ENCODE results near the gene GPD2.

Gene GPD2

DNA sequence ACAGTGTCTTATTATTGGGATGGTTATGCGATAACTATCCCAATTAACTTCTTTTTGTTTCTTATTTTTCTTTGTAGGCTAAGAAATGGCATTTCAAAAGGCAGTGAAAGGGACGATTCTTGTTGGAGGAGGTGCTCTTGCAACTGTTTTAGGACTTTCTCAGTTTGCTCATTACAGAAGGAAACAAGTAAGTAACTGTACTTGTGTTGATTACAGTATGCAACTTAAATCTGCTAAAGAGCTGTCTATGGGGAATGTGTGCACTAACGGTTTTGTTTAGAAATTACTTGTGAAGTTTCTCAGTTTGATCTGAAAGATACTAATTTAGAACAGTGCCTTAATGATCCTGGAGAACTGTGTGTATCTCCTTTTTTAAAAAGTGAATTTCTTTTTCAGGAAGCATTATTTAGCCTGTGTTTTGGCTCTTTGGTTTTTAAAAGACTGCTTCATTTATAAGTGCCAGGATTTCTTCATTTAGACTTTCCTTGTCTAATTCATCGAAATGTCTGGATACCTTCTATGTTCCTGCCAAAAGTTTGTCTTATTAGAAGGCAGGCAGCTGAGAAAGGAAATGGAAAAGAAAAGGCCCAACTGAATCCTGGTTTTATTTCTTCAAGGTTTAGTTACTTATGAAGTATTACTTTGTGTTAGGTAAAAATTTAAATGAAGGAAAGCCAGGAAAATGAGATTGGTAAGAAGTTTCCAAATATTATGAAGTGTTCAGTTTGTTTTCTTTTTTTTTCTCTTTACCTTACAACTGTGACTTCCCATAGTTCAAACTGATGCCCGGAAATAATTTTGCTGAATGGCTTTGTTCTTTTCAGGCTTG, 40.1 kb downstream of the GPD2 start:
- no peak; the same call in 2 of the 3 replicates for ATAC-seq
- TF ChIP-seq, protein P1, sequence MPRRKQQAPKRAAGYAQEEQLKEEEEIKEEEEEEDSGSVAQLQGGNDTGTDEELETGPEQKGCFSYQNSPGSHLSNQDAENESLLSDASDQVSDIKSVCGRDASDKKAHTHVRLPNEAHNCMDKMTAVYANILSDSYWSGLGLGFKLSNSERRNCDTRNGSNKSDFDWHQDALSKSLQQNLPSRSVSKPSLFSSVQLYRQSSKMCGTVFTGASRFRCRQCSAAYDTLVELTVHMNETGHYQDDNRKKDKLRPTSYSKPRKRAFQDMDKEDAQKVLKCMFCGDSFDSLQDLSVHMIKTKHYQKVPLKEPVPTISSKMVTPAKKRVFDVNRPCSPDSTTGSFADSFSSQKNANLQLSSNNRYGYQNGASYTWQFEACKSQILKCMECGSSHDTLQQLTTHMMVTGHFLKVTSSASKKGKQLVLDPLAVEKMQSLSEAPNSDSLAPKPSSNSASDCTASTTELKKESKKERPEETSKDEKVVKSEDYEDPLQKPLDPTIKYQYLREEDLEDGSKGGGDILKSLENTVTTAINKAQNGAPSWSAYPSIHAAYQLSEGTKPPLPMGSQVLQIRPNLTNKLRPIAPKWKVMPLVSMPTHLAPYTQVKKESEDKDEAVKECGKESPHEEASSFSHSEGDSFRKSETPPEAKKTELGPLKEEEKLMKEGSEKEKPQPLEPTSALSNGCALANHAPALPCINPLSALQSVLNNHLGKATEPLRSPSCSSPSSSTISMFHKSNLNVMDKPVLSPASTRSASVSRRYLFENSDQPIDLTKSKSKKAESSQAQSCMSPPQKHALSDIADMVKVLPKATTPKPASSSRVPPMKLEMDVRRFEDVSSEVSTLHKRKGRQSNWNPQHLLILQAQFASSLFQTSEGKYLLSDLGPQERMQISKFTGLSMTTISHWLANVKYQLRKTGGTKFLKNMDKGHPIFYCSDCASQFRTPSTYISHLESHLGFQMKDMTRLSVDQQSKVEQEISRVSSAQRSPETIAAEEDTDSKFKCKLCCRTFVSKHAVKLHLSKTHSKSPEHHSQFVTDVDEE (CRISPR knock-in tag; IDR thresholded peaks at IDR 0.05), result no peak
- TF ChIP-seq ZFP3 (CRISPR knock-in tag; IDR thresholded peaks at IDR 0.05), result no peak
- no peak for TF ChIP-seq CSDC2 (CRISPR knock-in tag; IDR thresholded peaks at IDR 0.05)
- no peak for TF ChIP-seq SNAI2 (CRISPR knock-in tag; IDR thresholded peaks at IDR 0.05)
- TF ChIP-seq, protein P2, sequence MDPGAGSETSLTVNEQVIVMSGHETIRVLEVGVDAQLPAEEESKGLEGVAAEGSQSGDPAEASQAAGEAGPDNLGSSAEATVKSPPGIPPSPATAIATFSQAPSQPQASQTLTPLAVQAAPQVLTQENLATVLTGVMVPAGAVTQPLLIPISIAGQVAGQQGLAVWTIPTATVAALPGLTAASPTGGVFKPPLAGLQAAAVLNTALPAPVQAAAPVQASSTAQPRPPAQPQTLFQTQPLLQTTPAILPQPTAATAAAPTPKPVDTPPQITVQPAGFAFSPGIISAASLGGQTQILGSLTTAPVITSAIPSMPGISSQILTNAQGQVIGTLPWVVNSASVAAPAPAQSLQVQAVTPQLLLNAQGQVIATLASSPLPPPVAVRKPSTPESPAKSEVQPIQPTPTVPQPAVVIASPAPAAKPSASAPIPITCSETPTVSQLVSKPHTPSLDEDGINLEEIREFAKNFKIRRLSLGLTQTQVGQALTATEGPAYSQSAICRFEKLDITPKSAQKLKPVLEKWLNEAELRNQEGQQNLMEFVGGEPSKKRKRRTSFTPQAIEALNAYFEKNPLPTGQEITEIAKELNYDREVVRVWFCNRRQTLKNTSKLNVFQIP (CRISPR knock-in tag; IDR thresholded peaks at IDR 0.05; ENCODE audit: borderline replicate concordance, low read depth), result no peak
- TF ChIP-seq ESRRG (CRISPR knock-in tag; IDR thresholded peaks at IDR 0.05), result no peak
- TF ChIP-seq ZNF565 (CRISPR knock-in tag; conservative IDR thresholded peaks at IDR 0.05; ENCODE audit: low read depth), result no peak
- TF ChIP-seq, protein P3, sequence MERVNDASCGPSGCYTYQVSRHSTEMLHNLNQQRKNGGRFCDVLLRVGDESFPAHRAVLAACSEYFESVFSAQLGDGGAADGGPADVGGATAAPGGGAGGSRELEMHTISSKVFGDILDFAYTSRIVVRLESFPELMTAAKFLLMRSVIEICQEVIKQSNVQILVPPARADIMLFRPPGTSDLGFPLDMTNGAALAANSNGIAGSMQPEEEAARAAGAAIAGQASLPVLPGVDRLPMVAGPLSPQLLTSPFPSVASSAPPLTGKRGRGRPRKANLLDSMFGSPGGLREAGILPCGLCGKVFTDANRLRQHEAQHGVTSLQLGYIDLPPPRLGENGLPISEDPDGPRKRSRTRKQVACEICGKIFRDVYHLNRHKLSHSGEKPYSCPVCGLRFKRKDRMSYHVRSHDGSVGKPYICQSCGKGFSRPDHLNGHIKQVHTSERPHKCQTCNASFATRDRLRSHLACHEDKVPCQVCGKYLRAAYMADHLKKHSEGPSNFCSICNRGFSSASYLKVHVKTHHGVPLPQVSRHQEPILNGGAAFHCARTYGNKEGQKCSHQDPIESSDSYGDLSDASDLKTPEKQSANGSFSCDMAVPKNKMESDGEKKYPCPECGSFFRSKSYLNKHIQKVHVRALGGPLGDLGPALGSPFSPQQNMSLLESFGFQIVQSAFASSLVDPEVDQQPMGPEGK (CRISPR knock-in tag; IDR thresholded peaks at IDR 0.05; ENCODE audit: borderline replicate concordance), result no peak
- TF ChIP-seq TCF4 (CRISPR knock-in tag; IDR thresholded peaks at IDR 0.05; ENCODE audit: borderline replicate concordance), result no peak
- TF ChIP-seq PPARA (CRISPR knock-in tag; IDR thresholded peaks at IDR 0.05; ENCODE audit: borderline replicate concordance), result no peak
- TF ChIP-seq ISL1 (CRISPR knock-in tag; IDR thresholded peaks at IDR 0.05), result no peak
- TF ChIP-seq ZC3H10 (CRISPR knock-in tag; IDR thresholded peaks at IDR 0.05), result no peak
- TF ChIP-seq ZNF8 (CRISPR knock-in tag; IDR thresholded peaks at IDR 0.05), result no peak
- TF ChIP-seq, protein P4, sequence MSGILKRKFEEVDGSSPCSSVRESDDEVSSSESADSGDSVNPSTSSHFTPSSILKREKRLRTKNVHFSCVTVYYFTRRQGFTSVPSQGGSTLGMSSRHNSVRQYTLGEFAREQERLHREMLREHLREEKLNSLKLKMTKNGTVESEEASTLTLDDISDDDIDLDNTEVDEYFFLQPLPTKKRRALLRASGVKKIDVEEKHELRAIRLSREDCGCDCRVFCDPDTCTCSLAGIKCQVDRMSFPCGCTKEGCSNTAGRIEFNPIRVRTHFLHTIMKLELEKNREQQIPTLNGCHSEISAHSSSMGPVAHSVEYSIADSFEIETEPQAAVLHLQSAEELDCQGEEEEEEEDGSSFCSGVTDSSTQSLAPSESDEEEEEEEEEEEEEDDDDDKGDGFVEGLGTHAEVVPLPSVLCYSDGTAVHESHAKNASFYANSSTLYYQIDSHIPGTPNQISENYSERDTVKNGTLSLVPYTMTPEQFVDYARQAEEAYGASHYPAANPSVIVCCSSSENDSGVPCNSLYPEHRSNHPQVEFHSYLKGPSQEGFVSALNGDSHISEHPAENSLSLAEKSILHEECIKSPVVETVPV (CRISPR knock-in tag; IDR thresholded peaks at IDR 0.05), result no peak
- no peak for TF ChIP-seq RARB (CRISPR knock-in tag; IDR thresholded peaks at IDR 0.05)
- TF ChIP-seq BACH2 (CRISPR knock-in tag; IDR thresholded peaks at IDR 0.05; ENCODE audit: borderline replicate concordance), result no peak
- TF ChIP-seq TOX (CRISPR knock-in tag; IDR thresholded peaks at IDR 0.05; ENCODE audit: borderline replicate concordance), result no peak
- TF ChIP-seq, protein P5, sequence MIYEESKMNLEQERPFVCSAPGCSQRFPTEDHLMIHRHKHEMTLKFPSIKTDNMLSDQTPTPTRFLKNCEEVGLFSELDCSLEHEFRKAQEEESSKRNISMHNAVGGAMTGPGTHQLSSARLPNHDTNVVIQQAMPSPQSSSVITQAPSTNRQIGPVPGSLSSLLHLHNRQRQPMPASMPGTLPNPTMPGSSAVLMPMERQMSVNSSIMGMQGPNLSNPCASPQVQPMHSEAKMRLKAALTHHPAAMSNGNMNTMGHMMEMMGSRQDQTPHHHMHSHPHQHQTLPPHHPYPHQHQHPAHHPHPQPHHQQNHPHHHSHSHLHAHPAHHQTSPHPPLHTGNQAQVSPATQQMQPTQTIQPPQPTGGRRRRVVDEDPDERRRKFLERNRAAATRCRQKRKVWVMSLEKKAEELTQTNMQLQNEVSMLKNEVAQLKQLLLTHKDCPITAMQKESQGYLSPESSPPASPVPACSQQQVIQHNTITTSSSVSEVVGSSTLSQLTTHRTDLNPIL (CRISPR knock-in tag; IDR thresholded peaks at IDR 0.05; ENCODE audit: low read depth), result no peak

DNA sequence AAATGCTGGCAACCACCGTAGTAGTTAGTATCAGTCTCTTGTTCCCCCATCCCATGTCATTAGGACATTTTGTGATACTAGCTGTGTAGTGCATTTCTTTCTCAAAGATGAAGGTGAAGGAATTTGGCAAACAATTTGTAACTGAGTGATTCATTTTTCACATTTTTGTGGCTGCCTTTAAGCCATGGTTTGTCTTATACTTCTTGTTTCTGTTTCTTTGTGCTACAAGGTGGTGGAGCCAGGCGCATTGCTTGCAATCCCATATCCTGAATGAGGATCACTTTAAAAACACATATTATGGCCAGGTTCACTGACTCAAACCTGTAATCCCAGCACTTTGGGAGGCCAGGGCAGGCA, 40.6 kb downstream of the GPD2 start:
- ATAC-seq, result peak; percentile 87
- TF ChIP-seq ZC3H10 (CRISPR knock-in tag; IDR thresholded peaks at IDR 0.05) (no peak), TOX (CRISPR knock-in tag; IDR thresholded peaks at IDR 0.05; ENCODE audit: borderline replicate concordance) (no peak), SNAI2 (CRISPR knock-in tag; IDR thresholded peaks at IDR 0.05) (no peak), ISL1 (CRISPR knock-in tag; IDR thresholded peaks at IDR 0.05) (no peak), BACH2 (CRISPR knock-in tag; IDR thresholded peaks at IDR 0.05; ENCODE audit: borderline replicate concordance) (no peak), ZFP3 (CRISPR knock-in tag; IDR thresholded peaks at IDR 0.05) (no peak), RARB (CRISPR knock-in tag; IDR thresholded peaks at IDR 0.05) (no peak), ARNTL (CRISPR knock-in tag; IDR thresholded peaks at IDR 0.05; ENCODE audit: borderline replicate concordance, low read depth) (no peak), ZFP30 (CRISPR knock-in tag; IDR thresholded peaks at IDR 0.05) (no peak), ZNF70 (CRISPR knock-in tag; IDR thresholded peaks at IDR 0.05) (no peak), CSDC2 (CRISPR knock-in tag; IDR thresholded peaks at IDR 0.05) (no peak), OSR1 (CRISPR knock-in tag; IDR thresholded peaks at IDR 0.05) (no peak), PPARA (CRISPR knock-in tag; IDR thresholded peaks at IDR 0.05; ENCODE audit: borderline replicate concordance) (no peak), TCF4 (CRISPR knock-in tag; IDR thresholded peaks at IDR 0.05; ENCODE audit: borderline replicate concordance) (no peak), ZNF8 (CRISPR knock-in tag; IDR thresholded peaks at IDR 0.05) (no peak)
- TF ChIP-seq, protein P4 (CRISPR knock-in tag; IDR thresholded peaks at IDR 0.05), result no peak
- TF ChIP-seq, protein P5 (CRISPR knock-in tag; IDR thresholded peaks at IDR 0.05; ENCODE audit: low read depth), result no peak
- TF ChIP-seq, protein P3 (CRISPR knock-in tag; IDR thresholded peaks at IDR 0.05; ENCODE audit: borderline replicate concordance), result no peak

Data from SK-N-SH treated with all-trans-retinoic acid at 6 μM for 48 hours (cell line).